Uterus (tissue), 4 donors: ENCODE measurements around the gene SEPTIN8. TPM values are rescaled to one million over a fixed set of nuclear protein-coding genes. Genes with fewer than 3 reads are reported as not detected.
A peak's percentile ranks its signal among the peaks of the same experiment; 100 is the strongest.

Experiments
- DNase-seq, 2 donors: peaks; one replicate each; pipeline ENCODE4 v3.0.0-alpha.2; 2019 to 2020
- H3K27ac ChIP-seq, 2 donors: fragments of 200-600 bp; sonication (generic); 1 replicate in 1 of 2; 2 replicates in 1 of 2; pipeline ENCODE4 v1.5.1; 2016 to 2018
- H3K27me3 ChIP-seq, 2 donors: fragments of 200-600 bp; sonication (generic); one replicate each; pipeline ENCODE4 v1.5.1; 2018 to 2019; ENCODE audit warnings: control low read depth in 1 of 2
- H3K36me3 ChIP-seq, 2 donors: fragments of 200-600 bp; sonication (generic); one replicate each; pipeline ENCODE4 v1.5.1; 2019; ENCODE audit warnings: control low read depth in 1 of 2
- H3K4me1 ChIP-seq, 2 donors: fragments of 200-600 bp; sonication (generic); one replicate each; pipeline ENCODE4 v1.5.1; 2018 to 2019; ENCODE audit warnings: control low read depth in 1 of 2
- H3K4me3 ChIP-seq, 2 donors: fragments of 200-600 bp; sonication (generic); 1 replicate in 1 of 2; 2 replicates in 1 of 2; pipeline ENCODE4 v1.5.1; 2018 to 2019; ENCODE audit warnings: mild to moderate bottlenecking in 1 of 2
- H3K9me3 ChIP-seq, 2 donors: fragments of 200-600 bp; sonication (generic); one replicate each; pipeline ENCODE4 v1.5.1; 2019; ENCODE audit warnings: control low read depth in 1 of 2
- CTCF ChIP-seq, 4 experiments: fragments of 200-600 bp in 2 of 4; fragments of 450-650 bp in 2 of 4; sonication (generic) in 2 of 4; IDR thresholded peaks; one replicate each; pipeline ENCODE4 v1.5.1; 2016 to 2019; ENCODE audit warnings: antibody characterized with exemption in 4 of 4, mild to moderate bottlenecking in 2 of 4, moderate library complexity in 1 of 4
- POLR2A ChIP-seq, 2 donors: fragments of 450-650 bp; IDR thresholded peaks; one replicate each; pipeline ENCODE4 v1.6.1; 2016; ENCODE audit warnings: antibody characterized with exemption in 2 of 2, mild to moderate bottlenecking in 1 of 2, moderate library complexity in 1 of 2
- intact Hi-C: fragments of 100-400 bp; cut with DNase I; formaldehyde crosslinking; loops from one replicate; pipeline ENCODE4 v1.15.1; 2023; ENCODE audit warnings: low total_unique reads
- total RNA-seq, 4 donors: library from RNA; depleted of rRNA in 3 of 4; stranded (reverse); fragments of >200 nt in 3 of 4; gene quantifications; one replicate each; pipeline versions ENCODE4 v1.1.0 to v1.2.4, GENCODE V29; 2014 to 2023
- donor health status: DM: yes; HTN: yes; CAD: no.

Gene SEPTIN8
- total RNA-seq, 4 donors from 2014 or later: 17.7 to 49.4 (median 36.4) TPM

- Histone ChIP-seq H3K9me3 (no peaks in the 10 kb centered on the region), H3K27ac (no peak overlapping the region), H3K4me1 (peaks cover 0 to 6% of the 10 kb centered on the region in 2 donors), H3K27me3 (peaks cover 0 to 2% of the 10 kb centered on the region in 2 donors), H3K36me3 (no peaks in the 10 kb centered on the region), H3K4me3 (no peak overlapping the region)
- TF ChIP-seq POLR2A (IDR thresholded peaks at IDR 0.05) (no peak), CTCF (IDR thresholded peaks at IDR 0.05) (no peak)
- DNase-seq: no peak
- intact Hi-C loops: no loop called here
Observed at GRCh38 chr5:132739232-132739631, 37.8 kb downstream of the SEPTIN8 start.

DNA sequence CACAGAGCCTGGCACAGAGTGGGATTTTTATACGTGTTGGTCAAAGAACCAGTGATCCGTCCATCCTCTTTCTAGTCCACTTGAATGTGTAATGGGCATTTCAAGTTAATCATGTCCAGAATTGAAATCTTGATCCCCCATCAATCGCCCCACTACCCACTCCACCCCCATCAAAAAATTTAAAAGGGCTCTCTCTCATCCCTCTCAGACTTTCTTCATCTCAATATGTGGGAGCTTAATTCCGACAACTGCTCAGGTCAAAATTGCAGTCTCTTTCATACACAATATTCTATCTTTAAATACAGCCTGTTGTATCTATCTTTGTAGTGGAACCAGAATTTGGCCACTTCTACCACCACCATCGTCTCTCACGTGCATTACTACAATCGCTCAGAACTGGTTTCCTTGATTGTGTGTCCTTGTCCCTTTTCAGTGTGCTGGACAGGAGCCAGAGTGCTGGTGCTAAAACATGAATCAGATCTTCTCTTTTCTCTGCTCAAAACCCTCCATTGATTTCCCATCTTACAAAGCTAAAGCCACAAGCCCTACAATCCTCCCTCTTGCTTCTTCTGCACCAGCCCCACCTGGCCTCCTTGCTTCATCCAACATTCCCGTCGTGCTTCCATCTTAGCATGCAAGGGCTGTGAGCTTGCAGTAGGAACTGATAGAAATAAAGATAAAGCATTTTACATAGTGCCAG, 38.9 kb downstream of the SEPTIN8 start:
- no peaks in the 10 kb centered on the region for H3K27me3 ChIP-seq
- no peaks in the 10 kb centered on the region for H3K36me3 ChIP-seq
- peaks cover 0 to 6% of the 10 kb centered on the region in 2 donors for H3K4me1 ChIP-seq
- peak overlapping the region in 1 of 2 donors; percentile 30 for H3K27ac ChIP-seq
- DNase-seq: no peak
- TF ChIP-seq CTCF (IDR thresholded peaks at IDR 0.05): no peak
- no peak for TF ChIP-seq POLR2A (IDR thresholded peaks at IDR 0.05)
- intact Hi-C loops: no loop called here
- H3K9me3 ChIP-seq: no peaks in the 10 kb centered on the region
- H3K4me3 ChIP-seq: peak overlapping the region in 1 of 2 donors; percentile 77

GRCh38 chr5:132736853-132737833, 39.9 kb downstream of the SEPTIN8 start, which contains the start of gene KIF3A:
Gene KIF3A (minus strand): TSS chr5:132737546. CDS start chr5:132737419, 127 bp downstream.
- Histone ChIP-seq H3K27ac (peak within 1 kb of the TSS; percentile 73 to 77), H3K27me3 (no peaks in the 10 kb centered on the region), H3K9me3 (no peaks in the 10 kb centered on the region), H3K4me3 (peak within 1 kb of the TSS; percentile 59 to 77), H3K4me1 (peaks cover 0 to 6% of the 10 kb centered on the region in 2 donors), H3K36me3 (no peaks in the 10 kb centered on the region)
- TF ChIP-seq CTCF (IDR thresholded peaks at IDR 0.05) (peak in 2 of 4 experiments; percentile 24 to 61), POLR2A (IDR thresholded peaks at IDR 0.05) (peak; percentile 45 to 61)
- intact Hi-C loops: no loop called here
- peak; percentile 94 to 95 for DNase-seq

GRCh38 chr5:132734687-132735086, 42.4 kb downstream of the SEPTIN8 start:
- Histone ChIP-seq H3K27ac (no peak overlapping the region), H3K4me3 (no peak overlapping the region), H3K9me3 (no peaks in the 10 kb centered on the region), H3K27me3 (no peaks in the 10 kb centered on the region), H3K4me1 (peaks cover 0 to 6% of the 10 kb centered on the region in 2 donors), H3K36me3 (no peaks in the 10 kb centered on the region)
- no peak for TF ChIP-seq POLR2A (IDR thresholded peaks at IDR 0.05)
- no peak for TF ChIP-seq CTCF (IDR thresholded peaks at IDR 0.05)
- intact Hi-C loops: no loop called here
- no peak for DNase-seq
